Measurements from ENCODE around the gene C20orf96. TPM values are rescaled to one million over a fixed set of nuclear protein-coding genes. Genes with fewer than 3 reads are reported as not detected.

C20orf96 gene
- total RNA-seq, 4 donors from 2014 or later, result 1.5 to 3.1 (median 2.8) TPM

DNA sequence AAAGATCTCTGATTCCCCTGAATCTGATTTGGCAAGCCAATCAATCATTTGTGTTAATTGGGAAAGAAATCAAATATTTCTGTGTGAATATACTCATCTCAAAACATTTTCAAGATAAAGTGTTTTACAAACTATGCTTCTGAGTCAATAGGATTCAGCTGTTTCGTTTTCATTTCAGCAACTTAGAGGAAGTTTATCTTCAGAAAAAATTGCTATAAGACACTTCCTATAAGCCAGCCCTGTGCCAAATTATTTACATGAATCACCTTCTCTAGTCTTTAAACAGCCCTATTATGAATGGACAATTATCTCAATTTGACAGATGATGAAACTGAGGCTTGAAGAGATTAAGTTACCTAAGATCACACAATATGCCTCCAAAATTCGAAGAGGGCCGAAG lies 52.6 kb downstream of the C20orf96 start:
- TF ChIP-seq, protein P1, sequence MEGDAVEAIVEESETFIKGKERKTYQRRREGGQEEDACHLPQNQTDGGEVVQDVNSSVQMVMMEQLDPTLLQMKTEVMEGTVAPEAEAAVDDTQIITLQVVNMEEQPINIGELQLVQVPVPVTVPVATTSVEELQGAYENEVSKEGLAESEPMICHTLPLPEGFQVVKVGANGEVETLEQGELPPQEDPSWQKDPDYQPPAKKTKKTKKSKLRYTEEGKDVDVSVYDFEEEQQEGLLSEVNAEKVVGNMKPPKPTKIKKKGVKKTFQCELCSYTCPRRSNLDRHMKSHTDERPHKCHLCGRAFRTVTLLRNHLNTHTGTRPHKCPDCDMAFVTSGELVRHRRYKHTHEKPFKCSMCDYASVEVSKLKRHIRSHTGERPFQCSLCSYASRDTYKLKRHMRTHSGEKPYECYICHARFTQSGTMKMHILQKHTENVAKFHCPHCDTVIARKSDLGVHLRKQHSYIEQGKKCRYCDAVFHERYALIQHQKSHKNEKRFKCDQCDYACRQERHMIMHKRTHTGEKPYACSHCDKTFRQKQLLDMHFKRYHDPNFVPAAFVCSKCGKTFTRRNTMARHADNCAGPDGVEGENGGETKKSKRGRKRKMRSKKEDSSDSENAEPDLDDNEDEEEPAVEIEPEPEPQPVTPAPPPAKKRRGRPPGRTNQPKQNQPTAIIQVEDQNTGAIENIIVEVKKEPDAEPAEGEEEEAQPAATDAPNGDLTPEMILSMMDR (IDR thresholded peaks at IDR 0.05; ENCODE audit: low read depth), result no peak

DNA sequence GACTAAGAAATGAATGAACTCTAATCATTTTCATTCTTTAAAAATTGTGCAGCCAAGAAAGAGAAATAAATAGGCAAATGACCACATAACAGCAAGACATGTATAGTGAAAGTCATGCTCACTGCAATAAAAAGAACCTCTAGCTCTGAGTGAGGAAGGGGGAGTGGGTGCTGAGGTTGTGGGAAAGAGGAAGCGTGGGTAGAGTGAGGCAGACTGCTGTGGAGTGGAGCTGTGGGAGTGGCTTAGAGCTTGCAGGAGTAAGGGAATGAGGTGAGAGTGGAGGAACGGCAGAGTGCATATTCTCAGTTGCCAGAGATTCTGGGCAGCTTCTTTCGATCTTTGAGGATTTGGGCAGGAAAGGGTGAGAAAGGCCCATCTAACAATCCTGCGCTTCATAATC lies 53.1 kb downstream of the C20orf96 start:
- TF ChIP-seq, protein P1 (IDR thresholded peaks at IDR 0.05; ENCODE audit: low read depth), result no peak

DNA sequence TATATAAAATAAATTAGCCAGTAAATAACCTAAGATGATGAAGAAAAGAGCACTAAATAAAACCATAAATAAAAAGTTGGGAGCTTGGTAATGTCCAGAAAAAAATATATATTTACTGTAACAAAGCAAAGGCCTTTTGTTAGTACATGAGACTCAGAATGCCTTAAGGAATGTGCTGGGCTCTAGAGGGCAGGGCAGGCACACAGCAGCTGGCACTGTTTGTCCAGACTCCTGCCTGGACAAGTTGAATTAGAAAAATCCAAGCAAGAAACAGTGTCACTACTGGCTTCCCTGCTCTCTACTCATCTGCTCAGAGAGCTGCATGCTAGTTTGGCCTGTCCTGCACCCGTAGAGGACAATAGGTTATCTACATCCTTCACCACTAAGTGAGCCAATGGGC lies 54.7 kb downstream of the C20orf96 start:
- TF ChIP-seq, protein P1 (IDR thresholded peaks at IDR 0.05; ENCODE audit: low read depth), result no peak

DNA sequence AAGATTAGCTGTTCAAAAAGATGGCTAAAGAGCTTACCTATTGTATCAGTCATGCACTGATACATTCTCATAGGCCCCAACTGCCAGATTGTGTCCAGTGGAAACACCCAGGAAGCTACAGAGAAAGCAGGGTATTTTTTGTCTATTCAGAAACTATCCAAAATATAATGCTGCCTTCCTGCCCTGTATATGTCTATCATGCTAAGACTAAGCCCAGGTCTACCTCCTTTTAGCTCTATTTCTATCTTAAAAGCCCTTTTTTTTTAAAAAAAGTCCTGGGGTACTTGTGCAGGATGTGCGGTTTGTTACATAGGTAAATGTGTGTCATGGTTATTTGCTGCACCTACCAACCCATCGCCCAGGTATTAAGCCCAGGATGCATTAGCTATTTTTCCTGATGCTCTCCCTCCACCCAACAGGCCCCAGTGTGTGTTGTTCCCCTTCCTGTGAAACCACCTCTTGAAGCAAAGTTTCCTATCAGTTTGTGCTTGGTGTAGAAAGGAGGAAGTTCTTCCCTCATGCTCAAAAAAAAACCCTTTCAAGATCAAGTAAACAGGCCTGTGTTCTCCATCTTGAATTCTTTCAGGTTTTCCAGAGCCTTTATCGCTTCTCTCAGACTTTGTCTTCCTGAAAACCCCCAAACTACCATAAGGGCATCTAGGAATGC lies 63.0 kb downstream of the C20orf96 start:
- TF ChIP-seq, protein P1 (IDR thresholded peaks at IDR 0.05; ENCODE audit: low read depth), result no peak

DNA sequence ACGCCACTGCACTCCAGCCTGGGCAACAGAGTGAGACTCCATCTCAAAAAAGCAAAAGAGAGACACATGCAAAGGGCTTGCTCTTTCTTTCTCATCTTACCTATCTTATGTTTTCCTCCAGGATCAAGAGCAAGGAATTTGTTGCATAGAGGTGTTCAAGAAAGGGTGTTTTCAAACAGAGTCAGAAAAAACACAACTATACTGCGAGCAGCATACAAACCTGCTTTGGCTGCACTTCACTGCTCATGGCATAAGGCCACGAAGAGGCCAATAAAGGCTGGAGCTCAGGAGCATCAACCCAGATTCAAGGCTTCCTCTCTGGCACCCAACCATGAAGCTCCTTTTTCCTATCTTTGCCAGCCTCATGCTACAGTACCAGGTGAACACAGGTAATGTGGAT lies 63.6 kb downstream of the C20orf96 start, which contains the start of gene DEFB129:
Gene DEFB129 (plus strand): TSS at position 301 of the 400 bp plus-strand sequence. CDS start 31 bp downstream, at position 332.
- TF ChIP-seq, protein P1 (IDR thresholded peaks at IDR 0.05; ENCODE audit: low read depth), result no peak

DNA sequence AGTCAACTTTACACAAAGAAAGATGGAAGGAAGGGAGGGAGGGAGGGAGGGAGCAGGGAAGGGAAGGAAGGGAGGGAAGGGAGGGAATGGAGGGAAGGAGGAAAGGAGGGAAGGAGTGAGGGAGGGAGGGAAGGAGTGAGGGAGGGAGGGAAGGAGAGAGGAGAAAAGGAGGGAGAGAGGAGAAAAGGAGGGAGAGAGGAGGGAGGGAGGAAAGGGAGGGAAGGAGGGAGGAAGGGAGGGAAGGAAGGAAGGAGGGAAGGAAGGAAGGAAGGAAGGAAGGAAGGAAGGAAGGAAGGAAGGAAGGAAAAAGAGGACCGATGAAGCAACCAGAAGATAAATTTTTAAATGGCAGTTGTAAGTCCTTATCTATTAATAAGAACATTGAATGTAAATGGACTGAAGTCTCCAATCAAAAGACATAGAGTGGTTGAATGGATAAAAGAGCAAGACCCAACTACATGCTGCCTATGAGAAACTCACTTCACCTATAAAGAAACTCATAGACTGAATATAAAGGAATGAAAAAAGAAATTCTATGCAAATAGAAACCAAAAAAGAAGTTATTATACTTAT lies 69.2 kb downstream of the C20orf96 start:
- TF ChIP-seq, protein P1 (IDR thresholded peaks at IDR 0.05; ENCODE audit: low read depth), result no peak

Other genes starting within 250 kb of the C20orf96 start
- not detected for gene DEFB125, start 203.1 kb downstream of the C20orf96 start, total RNA-seq
- gene DEFB126, start 148.2 kb downstream of the C20orf96 start, total RNA-seq, result not detected
- not detected for gene DEFB127, start 133.3 kb downstream of the C20orf96 start, total RNA-seq
- gene DEFB128, start 101.0 kb downstream of the C20orf96 start, total RNA-seq, result not detected
- gene DEFB129, start 63.5 kb downstream of the C20orf96 start, total RNA-seq, result not detected
- 10 to 100 TPM in 2 of 4 donors, under 1 TPM in 1, not detected in 1; 0.66 to 38.4 (median 10.4) TPM for gene DEFB132, start 33.0 kb downstream of the C20orf96 start, total RNA-seq
- gene ZCCHC3, start 6.8 kb upstream of the C20orf96 start, total RNA-seq, result 10 to 100 TPM in 2 of 4 donors, 1 to 10 TPM in 2; 6.5 to 13.4 (median 10.5) TPM
- gene SOX12, start 34.8 kb upstream of the C20orf96 start, total RNA-seq, result 1 to 10 TPM; 1.1 to 4.1 (median 2.0) TPM
- gene NRSN2, start 56.4 kb upstream of the C20orf96 start, total RNA-seq, result 1 to 10 TPM; 5.2 to 9.4 (median 7.6) TPM
- gene TRIB3, start 90.0 kb upstream of the C20orf96 start, total RNA-seq, result 1 to 10 TPM; 2.0 to 6.5 (median 3.6) TPM
- 10 to 100 TPM; 29.3 to 91.6 (median 55.1) TPM for gene RBCK1, start 117.5 kb upstream of the C20orf96 start, total RNA-seq
- gene TBC1D20, start 171.8 kb upstream of the C20orf96 start, total RNA-seq, result 10 to 100 TPM; 36.9 to 54.5 (median 44.6) TPM

Data from subcutaneous adipose tissue (tissue), 4 donors.